Ovary (tissue), 3 donors: ENCODE measurements around the gene TMTC2.

Experiments used
- EP300 ChIP-seq: sonication (generic); formaldehyde crosslinking; IDR thresholded peaks from one replicate; pipeline ENCODE4 v1.6.1; 2017; ENCODE audit warnings: antibody characterized with exemption
- POLR2A ChIP-seq: fragments of 450-650 bp; IDR thresholded peaks from one replicate; pipeline ENCODE4 v1.6.1; 2017; ENCODE audit warnings: antibody characterized with exemption, mild to moderate bottlenecking, moderate library complexity
- TF ChIP-seq, protein P1 (sequence below), 3 donors: fragments of 450-650 bp in 2 of 3; fragments of 200-600 bp in 1 of 3; IDR thresholded peaks; one replicate each; pipeline versions ENCODE4 v1.5.1 to v1.8.0; 2016 to 2022; ENCODE audit warnings: antibody characterized with exemption in 3 of 3, mild to moderate bottlenecking in 1 of 3
- donor health status: DM: no; HTN: no; CAD: no.

DNA sequence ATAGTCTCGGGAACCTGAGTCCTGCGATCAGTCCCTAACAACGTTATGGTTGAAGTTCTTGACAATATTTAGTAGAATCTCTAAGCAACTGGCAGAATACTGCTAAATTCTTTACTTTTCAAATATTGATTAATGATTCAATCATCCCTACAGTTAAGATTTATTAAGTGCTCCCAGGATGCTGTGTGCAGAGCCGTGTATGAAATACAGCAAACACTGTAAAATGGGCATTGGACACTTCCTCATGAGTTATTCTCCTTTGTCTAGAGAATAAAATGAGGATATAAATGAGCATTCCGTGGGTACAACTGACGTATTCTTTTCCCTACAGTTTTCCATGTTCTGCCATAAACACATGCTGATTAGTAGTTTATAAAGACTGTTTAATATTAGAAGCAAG, 372.4 kb downstream of the TMTC2 start:
- no peak for TF ChIP-seq POLR2A
- TF ChIP-seq, protein P1, sequence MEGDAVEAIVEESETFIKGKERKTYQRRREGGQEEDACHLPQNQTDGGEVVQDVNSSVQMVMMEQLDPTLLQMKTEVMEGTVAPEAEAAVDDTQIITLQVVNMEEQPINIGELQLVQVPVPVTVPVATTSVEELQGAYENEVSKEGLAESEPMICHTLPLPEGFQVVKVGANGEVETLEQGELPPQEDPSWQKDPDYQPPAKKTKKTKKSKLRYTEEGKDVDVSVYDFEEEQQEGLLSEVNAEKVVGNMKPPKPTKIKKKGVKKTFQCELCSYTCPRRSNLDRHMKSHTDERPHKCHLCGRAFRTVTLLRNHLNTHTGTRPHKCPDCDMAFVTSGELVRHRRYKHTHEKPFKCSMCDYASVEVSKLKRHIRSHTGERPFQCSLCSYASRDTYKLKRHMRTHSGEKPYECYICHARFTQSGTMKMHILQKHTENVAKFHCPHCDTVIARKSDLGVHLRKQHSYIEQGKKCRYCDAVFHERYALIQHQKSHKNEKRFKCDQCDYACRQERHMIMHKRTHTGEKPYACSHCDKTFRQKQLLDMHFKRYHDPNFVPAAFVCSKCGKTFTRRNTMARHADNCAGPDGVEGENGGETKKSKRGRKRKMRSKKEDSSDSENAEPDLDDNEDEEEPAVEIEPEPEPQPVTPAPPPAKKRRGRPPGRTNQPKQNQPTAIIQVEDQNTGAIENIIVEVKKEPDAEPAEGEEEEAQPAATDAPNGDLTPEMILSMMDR (IDR thresholded peaks at IDR 0.05): no peak
- no peak for TF ChIP-seq EP300
